Caco-2 (cell line): Measurements from ENCODE around the gene PTPRG. TPM values are rescaled to one million over a fixed set of nuclear protein-coding genes. Genes with fewer than 3 reads are reported as not detected.

Experiments used
- BruUV-seq: library from RNA; stranded (reverse); fragments of 400-500 nt; replicated peaks from 2 replicates; lab custom pipeline; 2021; lab: Mats Ljungman, UMichigan
- CTCF ChIA-PET: fragments of 300-600 bp; sonication (Branson Sonifier 250); formaldehyde crosslinking; loops from one replicate; lab custom pipeline; 2022; ENCODE audit warnings: antibody characterized with exemption; lab: Charles Lee
- POLR2A ChIA-PET: fragments of 300-600 bp; sonication (Branson Sonifier 250); formaldehyde crosslinking; loops from one replicate; lab custom pipeline; 2022; ENCODE audit warnings: antibody characterized with exemption; lab: Charles Lee
- DNase-seq, 2 experiments: peaks; one replicate each; pipeline versions ENCODE4 v3.0.0 to v3.0.0-alpha.2; 2020 to 2022
- H3K27me3 ChIP-seq: replicated peaks from 2 replicates; pipeline ENCODE4 v1.6.0; 2011; ENCODE audit warnings: low read length; ENCODE audit not compliant: control insufficient read depth, insufficient read depth
- H3K36me3 ChIP-seq: 2 replicates; pipeline ENCODE4 v1.5.1; 2011; ENCODE audit warnings: low read length; ENCODE audit not compliant: control insufficient read depth, insufficient read depth
- H3K4me1 ChIP-seq: fragments of 250-450 bp; sonication (Bioruptor Pico); 2 replicates; pipeline ENCODE4 v1.5.1; 2020; ENCODE audit warnings: mild to moderate bottlenecking
- H3K4me3 ChIP-seq: 2 replicates; pipeline ENCODE4 v1.5.1; 2011; ENCODE audit warnings: low read depth, mild to moderate bottlenecking, control low read depth, low read length
- H3K9me3 ChIP-seq: fragments of 250-450 bp; sonication (Bioruptor Pico); 2 replicates; pipeline ENCODE4 v1.5.1; 2020; ENCODE audit warnings: mild to moderate bottlenecking, moderate library complexity
- H3K27ac Mint-ChIP-seq: one replicate; pipeline ENCODE4 v1.8.0; 2022; ENCODE audit warnings: mixed read lengths; ENCODE audit not compliant: unreplicated experiment
- H3K27me3 Mint-ChIP-seq: one replicate; pipeline ENCODE4 v1.8.0; 2022; ENCODE audit warnings: mixed read lengths; ENCODE audit not compliant: insufficient read depth, unreplicated experiment
- H3K36me3 Mint-ChIP-seq: one replicate; pipeline ENCODE4 v1.8.0; 2022; ENCODE audit warnings: mild to moderate bottlenecking, mixed read lengths; ENCODE audit not compliant: insufficient read depth, unreplicated experiment
- H3K4me1 Mint-ChIP-seq: one replicate; pipeline ENCODE4 v1.8.0; 2022; ENCODE audit warnings: low read depth, mixed read lengths; ENCODE audit not compliant: unreplicated experiment
- H3K4me3 Mint-ChIP-seq: one replicate; pipeline ENCODE4 v1.8.0; 2022; ENCODE audit warnings: mild to moderate bottlenecking, moderate library complexity, mixed read lengths; ENCODE audit not compliant: unreplicated experiment
- H3K9me3 Mint-ChIP-seq: one replicate; pipeline ENCODE4 v1.8.0; 2022; ENCODE audit warnings: mixed read lengths; ENCODE audit not compliant: unreplicated experiment
- CTCF ChIP-seq, 2 experiments: fragments of 200-600 bp in 1 of 2; IDR thresholded peaks; 1 replicate in 1 of 2; 2 replicates in 1 of 2; pipeline versions ENCODE4 v1.5.1 to v1.8.0; 2011 to 2022; ENCODE audit warnings: antibody characterized with exemption in 1 of 2, control low read depth in 1 of 2, inconsistent platforms in 1 of 2, low read depth in 1 of 2, low read length in 1 of 2, mild to moderate bottlenecking in 1 of 2, moderate library complexity in 1 of 2; ENCODE audit not compliant: insufficient read depth in 1 of 2, severe bottlenecking in 1 of 2, unreplicated experiment in 1 of 2
- intact Hi-C: fragments of 100-400 bp; cut with micrococcal nuclease; formaldehyde crosslinking; loops from one replicate; pipeline ENCODE4 v1.10.0; 2022; ENCODE audit not compliant: unreplicated experiment
- total RNA-seq: library from RNA; stranded (reverse); gene quantifications from 2 replicates; pipeline ENCODE4 v1.2.3, GENCODE V29; 2022

Gene PTPRG
- total RNA-seq, 1 experiment from 2014 or later: 46.4 TPM

GRCh38 chr3:61600195-61600594 lies 38.8 kb downstream of the PTPRG start:
- no peak overlapping the region for H3K4me3 ChIP-seq
- H3K4me3 Mint-ChIP-seq: no peak overlapping the region
- POLR2A ChIA-PET: no interaction called here
- no peaks in the 10 kb centered on the region for H3K27me3 ChIP-seq
- no peaks in the 10 kb centered on the region for H3K4me1 ChIP-seq
- no TSS peak for BruUV-seq
- no peaks in the 10 kb centered on the region for H3K4me1 Mint-ChIP-seq
- H3K9me3 ChIP-seq: no peaks in the 10 kb centered on the region
- no peaks in the 10 kb centered on the region for H3K27me3 Mint-ChIP-seq
- DNase-seq: no peak
- intact Hi-C loops: no loop called here
- H3K9me3 Mint-ChIP-seq: no peaks in the 10 kb centered on the region
- no peak for TF ChIP-seq CTCF (IDR thresholded peaks at IDR 0.05; ENCODE audit: insufficient read depth in 1 of 2, low read depth in 1 of 2, low read length in 1 of 2, severe bottlenecking in 1 of 2, unreplicated experiment in 1 of 2)
- no peak overlapping the region for H3K27ac Mint-ChIP-seq
- no peaks in the 10 kb centered on the region for H3K36me3 Mint-ChIP-seq
- H3K36me3 ChIP-seq: no peaks in the 10 kb centered on the region
- CTCF ChIA-PET: no interaction called here

GRCh38 chr3:61601831-61602230 lies 40.5 kb downstream of the PTPRG start:
- intact Hi-C loops: no loop called here
- TF ChIP-seq CTCF (IDR thresholded peaks at IDR 0.05; ENCODE audit: insufficient read depth in 1 of 2, low read depth in 1 of 2, low read length in 1 of 2, severe bottlenecking in 1 of 2, unreplicated experiment in 1 of 2): no peak
- Mint-ChIP-seq H3K36me3 (no peaks in the 10 kb centered on the region), H3K4me3 (no peak overlapping the region), H3K4me1 (no peaks in the 10 kb centered on the region), H3K9me3 (no peaks in the 10 kb centered on the region), H3K27ac (no peak overlapping the region), H3K27me3 (no peaks in the 10 kb centered on the region)
- no peaks in the 10 kb centered on the region for H3K36me3 ChIP-seq
- DNase-seq: no peak
- H3K9me3 ChIP-seq: no peaks in the 10 kb centered on the region
- ChIA-PET POLR2A (no interaction called here), CTCF (no interaction called here)
- no peak overlapping the region for H3K4me3 ChIP-seq
- no peaks in the 10 kb centered on the region for H3K4me1 ChIP-seq
- no peaks in the 10 kb centered on the region for H3K27me3 ChIP-seq
- no TSS peak for BruUV-seq

GRCh38 chr3:61602466-61602865 lies 41.1 kb downstream of the PTPRG start:
- Mint-ChIP-seq H3K4me1 (peaks cover 2% of the 10 kb centered on the region), H3K4me3 (no peak overlapping the region), H3K36me3 (no peaks in the 10 kb centered on the region), H3K27me3 (no peaks in the 10 kb centered on the region), H3K27ac (no peak overlapping the region), H3K9me3 (no peaks in the 10 kb centered on the region)
- no peak for DNase-seq
- CTCF ChIA-PET: no interaction called here
- BruUV-seq: no TSS peak
- H3K36me3 ChIP-seq: no peaks in the 10 kb centered on the region
- H3K27me3 ChIP-seq: no peaks in the 10 kb centered on the region
- H3K4me3 ChIP-seq: no peak overlapping the region
- H3K9me3 ChIP-seq: no peaks in the 10 kb centered on the region
- POLR2A ChIA-PET: no interaction called here
- no peak for TF ChIP-seq CTCF (IDR thresholded peaks at IDR 0.05; ENCODE audit: insufficient read depth in 1 of 2, low read depth in 1 of 2, low read length in 1 of 2, severe bottlenecking in 1 of 2, unreplicated experiment in 1 of 2)
- intact Hi-C loops: no loop called here
- no peaks in the 10 kb centered on the region for H3K4me1 ChIP-seq
